ENCODE measurements around the gene SMIM29. TPM values are rescaled to one million over a fixed set of nuclear protein-coding genes. Genes with fewer than 3 reads are reported as not detected.

The SMIM29 gene
- total RNA-seq, 1 donor from 2014 or later: 13.9 TPM

- no peak overlapping the region for H3K27ac ChIP-seq (ENCODE audit: low read depth, low read length)
- no peak overlapping the region for H3K4me2 ChIP-seq (ENCODE audit: low read length)
- H4K20me1 ChIP-seq (ENCODE audit: insufficient read depth, low read length): peaks cover 3% of the 10 kb centered on the region
- H3K4me3 ChIP-seq (ENCODE audit: insufficient read depth, low read depth, low read length): no peak overlapping the region
- TF ChIP-seq EZH2 (IDR thresholded peaks at IDR 0.05; ENCODE audit: insufficient read depth, low read length) (no peak), CTCF (IDR thresholded peaks at IDR 0.05; ENCODE audit: insufficient read depth, low read depth, low read length) (no peak)
- DNase-seq (ENCODE audit: low read depth): no peak
- Mint-ChIP-seq H3K4me3 (ENCODE audit: unreplicated experiment) (no peak overlapping the region), H3K9me3 (ENCODE audit: unreplicated experiment) (no peaks in the 10 kb centered on the region), H3K4me1 (ENCODE audit: low read depth, unreplicated experiment) (peaks cover 2% of the 10 kb centered on the region), H3K27me3 (ENCODE audit: low read depth, unreplicated experiment) (no peaks in the 10 kb centered on the region), H3K27ac (ENCODE audit: unreplicated experiment) (no peak overlapping the region), H3K36me3 (ENCODE audit: low read depth, unreplicated experiment) (peaks cover 28% of the 10 kb centered on the region)
- H3K9ac ChIP-seq (ENCODE audit: low read length): no peak overlapping the region
- H3K4me1 ChIP-seq (ENCODE audit: insufficient read depth, low read length): no peaks in the 10 kb centered on the region
- no peaks in the 10 kb centered on the region for H3K79me2 ChIP-seq (ENCODE audit: insufficient read depth, low read length)
- H3K36me3 ChIP-seq (ENCODE audit: insufficient read depth, low read length): no peaks in the 10 kb centered on the region
- no peak overlapping the region for H2AFZ ChIP-seq (ENCODE audit: low read depth, low read length)
- H3K9me3 ChIP-seq (ENCODE audit: insufficient read depth, low read depth, low read length): no peaks in the 10 kb centered on the region
- no peak for FAIRE-seq
- H3K27me3 ChIP-seq (ENCODE audit: insufficient read depth, low read length): no peaks in the 10 kb centered on the region
Observed at GRCh38 chr6:34275128-34275804, 26.5 kb upstream of the SMIM29 start.

GRCh38 chr6:34274129-34274528 lies 25.3 kb upstream of the SMIM29 start:
- H3K9ac ChIP-seq (ENCODE audit: low read length): no peak overlapping the region
- Mint-ChIP-seq H3K27ac (ENCODE audit: unreplicated experiment) (no peak overlapping the region), H3K9me3 (ENCODE audit: unreplicated experiment) (no peaks in the 10 kb centered on the region), H3K4me1 (ENCODE audit: low read depth, unreplicated experiment) (peaks cover 2% of the 10 kb centered on the region), H3K4me3 (ENCODE audit: unreplicated experiment) (no peak overlapping the region), H3K27me3 (ENCODE audit: low read depth, unreplicated experiment) (no peaks in the 10 kb centered on the region), H3K36me3 (ENCODE audit: low read depth, unreplicated experiment) (peaks cover 20% of the 10 kb centered on the region)
- no peaks in the 10 kb centered on the region for H4K20me1 ChIP-seq (ENCODE audit: insufficient read depth, low read length)
- no peak for DNase-seq (ENCODE audit: low read depth)
- TF ChIP-seq EZH2 (IDR thresholded peaks at IDR 0.05; ENCODE audit: insufficient read depth, low read length): no peak
- TF ChIP-seq CTCF (IDR thresholded peaks at IDR 0.05; ENCODE audit: insufficient read depth, low read depth, low read length): no peak
- no peak overlapping the region for H2AFZ ChIP-seq (ENCODE audit: low read depth, low read length)
- no peak overlapping the region for H3K27ac ChIP-seq (ENCODE audit: low read depth, low read length)
- no peaks in the 10 kb centered on the region for H3K79me2 ChIP-seq (ENCODE audit: insufficient read depth, low read length)
- no peak overlapping the region for H3K4me2 ChIP-seq (ENCODE audit: low read length)
- FAIRE-seq: no peak
- no peaks in the 10 kb centered on the region for H3K9me3 ChIP-seq (ENCODE audit: insufficient read depth, low read depth, low read length)
- no peaks in the 10 kb centered on the region for H3K36me3 ChIP-seq (ENCODE audit: insufficient read depth, low read length)
- H3K27me3 ChIP-seq (ENCODE audit: insufficient read depth, low read length): no peaks in the 10 kb centered on the region
- H3K4me3 ChIP-seq (ENCODE audit: insufficient read depth, low read depth, low read length): no peak overlapping the region
- no peaks in the 10 kb centered on the region for H3K4me1 ChIP-seq (ENCODE audit: insufficient read depth, low read length)

GRCh38 chr6:34273242-34273805 lies 24.5 kb upstream of the SMIM29 start:
- Histone ChIP-seq H2AFZ (ENCODE audit: low read depth, low read length) (no peak overlapping the region), H3K4me1 (ENCODE audit: insufficient read depth, low read length) (no peaks in the 10 kb centered on the region), H3K9me3 (ENCODE audit: insufficient read depth, low read depth, low read length) (no peaks in the 10 kb centered on the region), H3K4me3 (ENCODE audit: insufficient read depth, low read depth, low read length) (no peak overlapping the region), H3K27me3 (ENCODE audit: insufficient read depth, low read length) (no peaks in the 10 kb centered on the region), H3K4me2 (ENCODE audit: low read length) (no peak overlapping the region), H3K9ac (ENCODE audit: low read length) (no peak overlapping the region), H3K79me2 (ENCODE audit: insufficient read depth, low read length) (no peaks in the 10 kb centered on the region), H3K27ac (ENCODE audit: low read depth, low read length) (no peak overlapping the region), H3K36me3 (ENCODE audit: insufficient read depth, low read length) (no peaks in the 10 kb centered on the region), H4K20me1 (ENCODE audit: insufficient read depth, low read length) (no peaks in the 10 kb centered on the region)
- FAIRE-seq (no peak), DNase-seq (ENCODE audit: low read depth) (peak; percentile 6)
- no peaks in the 10 kb centered on the region for H3K9me3 Mint-ChIP-seq (ENCODE audit: unreplicated experiment)
- H3K27ac Mint-ChIP-seq (ENCODE audit: unreplicated experiment): no peak overlapping the region
- H3K4me1 Mint-ChIP-seq (ENCODE audit: low read depth, unreplicated experiment): peaks cover 2% of the 10 kb centered on the region
- peaks cover 14% of the 10 kb centered on the region for H3K36me3 Mint-ChIP-seq (ENCODE audit: low read depth, unreplicated experiment)
- H3K27me3 Mint-ChIP-seq (ENCODE audit: low read depth, unreplicated experiment): no peaks in the 10 kb centered on the region
- no peak overlapping the region for H3K4me3 Mint-ChIP-seq (ENCODE audit: unreplicated experiment)
- no peak for TF ChIP-seq EZH2 (IDR thresholded peaks at IDR 0.05; ENCODE audit: insufficient read depth, low read length)
- no peak for TF ChIP-seq CTCF (IDR thresholded peaks at IDR 0.05; ENCODE audit: insufficient read depth, low read depth, low read length)
